Progenitor cell of endocrine pancreas (in vitro differentiated cells): ENCODE results near the gene CABP2. TPM values are rescaled to one million over a fixed set of nuclear protein-coding genes. Genes with fewer than 3 reads are reported as not detected.

Experiments
- DNase-seq: peaks from one replicate; pipeline ENCODE4 v3.0.0; 2021; ENCODE audit warnings: low spot score; ENCODE audit not compliant: unreplicated experiment
- H3K27ac Mint-ChIP-seq: 2 replicates; pipeline ENCODE4 v1.8.0; 2021; ENCODE audit warnings: mild to moderate bottlenecking, moderate library complexity, mixed read lengths
- H3K27me3 Mint-ChIP-seq: 2 replicates; pipeline ENCODE4 v1.8.0; 2021; ENCODE audit warnings: mixed read lengths
- H3K36me3 Mint-ChIP-seq: 2 replicates; pipeline ENCODE4 v1.8.0; 2022; ENCODE audit warnings: mixed read lengths; ENCODE audit not compliant: insufficient read depth
- H3K4me1 Mint-ChIP-seq: 2 replicates; pipeline ENCODE4 v1.8.0; 2021; ENCODE audit warnings: low read depth, mixed read lengths
- H3K4me3 Mint-ChIP-seq: 2 replicates; pipeline ENCODE4 v1.8.0; 2021; ENCODE audit warnings: low read depth, mild to moderate bottlenecking, moderate library complexity, mixed read lengths
- H3K9me3 Mint-ChIP-seq: 2 replicates; pipeline ENCODE4 v1.8.0; 2021; ENCODE audit warnings: low read depth, mixed read lengths
- CTCF ChIP-seq: fragments of 200-600 bp; sonication (generic); IDR thresholded peaks from one replicate; pipeline ENCODE4 v1.5.0; 2021; ENCODE audit warnings: antibody characterized with exemption, mild to moderate bottlenecking; ENCODE audit not compliant: unreplicated experiment
- total RNA-seq: library from RNA; stranded (reverse); gene quantifications from 2 replicates; pipeline ENCODE4 v1.2.1, GENCODE V29; 2021

CABP2 gene
- total RNA-seq, 1 donor from 2014 or later = not detected

GRCh38 chr11:67504005-67504949 lies 19.0 kb downstream of the CABP2 start:
- H3K9me3 Mint-ChIP-seq = no peaks in the 10 kb centered on the region
- peaks cover 5% of the 10 kb centered on the region for H3K27me3 Mint-ChIP-seq
- H3K4me3 Mint-ChIP-seq = peak overlapping the region; percentile 80
- H3K27ac Mint-ChIP-seq = peak overlapping the region; percentile 89
- DNase-seq = peak; percentile 44
- no peak for TF ChIP-seq CTCF
- H3K4me1 Mint-ChIP-seq = peaks cover 25% of the 10 kb centered on the region
- H3K36me3 Mint-ChIP-seq = peaks cover 11% of the 10 kb centered on the region

GRCh38 chr11:67503119-67504004 lies 19.9 kb downstream of the CABP2 start:
- Mint-ChIP-seq H3K4me1 (peaks cover 19% of the 10 kb centered on the region), H3K4me3 (peak overlapping the region; percentile 67), H3K27me3 (peaks cover 5% of the 10 kb centered on the region), H3K27ac (no peak overlapping the region), H3K36me3 (peaks cover 11% of the 10 kb centered on the region), H3K9me3 (no peaks in the 10 kb centered on the region)
- no peak for DNase-seq
- no peak for TF ChIP-seq CTCF

- Mint-ChIP-seq H3K27ac (no peak overlapping the region), H3K4me3 (peak overlapping the region; percentile 67), H3K9me3 (no peaks in the 10 kb centered on the region), H3K4me1 (peaks cover 19% of the 10 kb centered on the region), H3K36me3 (peaks cover 11% of the 10 kb centered on the region), H3K27me3 (peaks cover 5% of the 10 kb centered on the region)
- no peak for TF ChIP-seq CTCF
- DNase-seq = no peak
These were observed 20.8 kb downstream of the CABP2 start for GRCh38 chr11:67502328-67502979.

GRCh38 chr11:67501854-67502253 lies 21.4 kb downstream of the CABP2 start:
- H3K9me3 Mint-ChIP-seq = no peaks in the 10 kb centered on the region
- H3K36me3 Mint-ChIP-seq = peaks cover 9% of the 10 kb centered on the region
- H3K27me3 Mint-ChIP-seq = peaks cover 5% of the 10 kb centered on the region
- H3K4me1 Mint-ChIP-seq = peaks cover 14% of the 10 kb centered on the region
- no peak overlapping the region for H3K4me3 Mint-ChIP-seq
- H3K27ac Mint-ChIP-seq = no peak overlapping the region
- DNase-seq = no peak
- no peak for TF ChIP-seq CTCF
